ENCODE results near the gene CAMK2G.

The CAMK2G gene

DNA sequence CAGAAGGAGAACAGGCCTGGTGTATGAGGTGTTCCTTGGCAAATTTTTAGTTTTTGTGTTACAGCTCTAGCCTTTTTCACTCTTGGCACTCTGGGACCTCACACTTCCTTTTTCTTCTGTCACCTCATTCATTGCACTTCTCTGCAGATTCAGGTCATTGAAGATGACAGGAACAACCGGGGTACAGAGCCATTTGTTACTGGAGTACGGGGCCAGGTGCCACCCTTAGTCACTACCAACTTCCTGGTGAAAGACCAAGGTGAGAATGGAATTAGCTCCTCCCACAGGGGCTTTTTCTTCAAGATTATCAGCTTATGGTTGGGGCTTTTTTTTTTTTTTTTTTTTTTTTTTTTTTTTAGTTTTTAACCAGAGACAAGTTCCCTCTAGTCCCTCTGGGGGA, 111.0 kb downstream of the CAMK2G start:
- no peak for DNase-seq

DNA sequence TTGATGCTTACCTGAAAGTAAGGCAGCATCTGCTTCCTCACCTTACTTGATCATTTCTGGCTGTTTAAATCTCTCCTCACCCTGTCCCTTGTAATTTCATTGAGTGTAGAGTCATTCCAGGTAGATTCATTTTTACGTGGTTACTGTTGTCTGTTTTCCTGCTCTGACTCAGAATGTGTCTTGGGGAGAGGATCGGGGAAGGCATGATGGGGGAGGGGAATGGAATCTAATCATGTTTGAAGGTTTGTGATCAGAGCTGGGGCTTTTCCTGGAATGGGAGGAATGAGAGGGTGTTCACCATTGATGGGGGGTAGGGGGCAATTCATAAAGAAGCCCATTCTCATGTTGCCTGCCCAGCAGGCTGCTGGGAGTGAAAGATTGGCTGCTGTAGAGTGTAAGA, 111.4 kb downstream of the CAMK2G start:
- DNase-seq, result no peak

Data from right forelimb (tissue), 1 donor.